Hippocampal formation (tissue), 2 donors: ENCODE data around the gene PPP2R2B.
A peak's percentile ranks its signal among the peaks of the same experiment; 100 is the strongest.

ENCODE experiments used
- DNase-seq, 2 donors: peaks; one replicate each; lab custom pipeline; 2025; lab: John Stamatoyannopoulos, UW

The PPP2R2B gene

DNA sequence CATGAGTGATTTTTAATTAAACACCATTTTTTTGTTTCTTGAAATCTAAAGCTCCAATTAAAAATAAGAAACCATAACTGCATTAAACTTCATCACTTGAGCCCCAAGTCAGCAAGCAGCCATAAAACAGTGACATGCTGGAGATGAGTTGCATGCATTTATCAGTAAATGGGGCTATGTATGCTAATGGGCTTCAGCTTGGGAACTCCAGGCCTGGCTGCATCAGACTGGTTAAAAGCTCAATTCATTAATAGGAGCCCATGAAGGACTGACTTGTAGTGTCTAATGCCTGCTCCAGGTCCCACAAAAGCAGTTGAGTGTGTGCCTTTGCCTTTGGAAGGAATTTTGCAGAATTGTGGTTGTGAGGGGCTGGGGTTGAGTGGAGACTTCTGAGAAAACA, 328.9 kb downstream of the PPP2R2B start:
- no peak for DNase-seq

DNA sequence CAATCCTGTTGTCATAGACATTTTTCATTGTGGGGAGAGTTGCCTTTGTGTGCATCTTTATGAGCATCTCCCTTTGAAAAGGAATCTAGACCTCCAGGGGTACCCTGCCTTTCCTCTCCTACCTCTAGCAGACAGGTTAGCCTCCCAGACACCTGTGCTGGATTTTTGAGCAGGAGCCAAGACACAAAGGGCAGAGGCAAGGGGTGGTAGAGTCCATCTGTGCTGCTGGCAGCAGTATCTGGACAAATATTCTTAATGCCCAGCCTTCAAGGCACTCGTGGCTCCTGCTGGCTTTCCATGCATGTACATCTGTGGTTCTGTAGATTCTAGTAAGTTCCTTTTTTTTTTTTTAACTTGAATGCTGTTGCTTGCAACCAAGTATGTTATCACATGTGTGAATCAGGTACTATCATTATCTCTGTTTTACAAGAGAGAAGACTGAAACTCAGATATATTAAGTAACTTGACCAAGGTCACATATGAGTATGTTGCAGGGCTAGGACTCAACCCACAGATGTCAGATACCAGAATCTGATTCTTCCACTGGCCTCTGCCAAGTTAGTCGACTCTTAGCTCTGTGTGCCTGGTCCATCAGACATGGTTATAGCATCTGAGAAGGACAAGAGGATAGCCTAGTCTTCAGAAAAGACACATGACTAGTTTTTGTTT, 329.6 kb downstream of the PPP2R2B start:
- no peak for DNase-seq

DNA sequence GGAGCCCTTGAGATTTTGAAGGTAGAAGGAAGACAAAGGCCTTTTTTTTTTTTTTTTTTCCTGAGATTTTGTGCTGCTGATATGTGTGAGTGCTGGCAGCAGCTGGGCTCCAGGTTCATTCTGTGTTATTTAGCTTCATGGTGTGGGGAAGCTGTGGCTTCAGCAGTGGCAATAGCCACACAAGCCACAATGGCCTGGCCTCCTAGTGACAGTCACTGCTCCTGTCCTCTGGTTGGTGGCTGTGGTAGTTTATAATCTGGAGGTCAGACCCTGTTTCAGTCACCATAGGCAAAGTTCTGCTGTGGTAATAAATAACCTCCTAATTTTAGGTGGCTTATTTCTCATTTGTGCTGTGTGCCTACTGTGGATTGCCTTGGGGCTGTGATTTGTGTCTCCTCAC, 334.3 kb downstream of the PPP2R2B start:
- no peak for DNase-seq

DNA sequence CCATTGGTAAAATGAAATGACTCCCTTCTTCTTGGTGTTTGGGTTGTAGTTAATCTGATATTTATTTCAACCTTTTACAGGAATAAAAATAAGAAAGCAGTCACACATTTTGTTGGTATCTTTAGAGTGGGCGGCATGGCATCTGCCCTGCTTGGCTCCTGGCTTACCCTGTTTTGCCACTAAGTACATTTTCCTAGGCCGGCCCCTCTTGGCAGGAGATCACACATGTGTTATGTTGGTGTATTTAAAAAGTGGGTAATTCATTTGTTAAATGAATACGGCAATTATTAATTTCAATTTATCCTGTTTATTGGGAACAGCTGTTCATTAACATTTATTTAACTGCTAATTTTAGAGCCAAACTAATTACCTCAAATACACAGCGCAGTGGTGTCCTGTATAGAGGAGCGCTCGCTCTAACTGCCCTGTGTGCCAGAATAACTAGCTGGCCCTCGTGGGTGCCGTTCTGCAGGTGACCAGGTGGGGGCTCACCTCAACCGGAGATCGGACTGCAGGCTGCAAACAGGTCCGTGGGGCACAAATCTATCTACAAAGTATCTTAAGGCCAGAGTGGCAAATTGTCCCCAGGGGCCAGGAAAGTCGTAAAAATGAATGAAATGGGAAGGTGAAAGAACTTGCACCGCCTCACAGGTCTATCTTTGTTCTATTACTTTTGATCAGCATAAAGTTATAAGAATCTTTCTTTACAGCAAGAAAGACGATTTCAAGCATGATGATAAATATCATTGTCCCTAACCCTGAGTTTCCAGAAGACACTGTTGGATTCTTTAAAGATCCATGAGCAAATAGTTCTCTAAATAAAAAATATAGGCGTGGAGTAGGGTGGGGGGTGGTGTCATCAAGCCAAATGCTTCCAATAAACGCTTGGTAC, 336.4 kb downstream of the PPP2R2B start:
- peak; percentile 67 to 69 for DNase-seq

DNA sequence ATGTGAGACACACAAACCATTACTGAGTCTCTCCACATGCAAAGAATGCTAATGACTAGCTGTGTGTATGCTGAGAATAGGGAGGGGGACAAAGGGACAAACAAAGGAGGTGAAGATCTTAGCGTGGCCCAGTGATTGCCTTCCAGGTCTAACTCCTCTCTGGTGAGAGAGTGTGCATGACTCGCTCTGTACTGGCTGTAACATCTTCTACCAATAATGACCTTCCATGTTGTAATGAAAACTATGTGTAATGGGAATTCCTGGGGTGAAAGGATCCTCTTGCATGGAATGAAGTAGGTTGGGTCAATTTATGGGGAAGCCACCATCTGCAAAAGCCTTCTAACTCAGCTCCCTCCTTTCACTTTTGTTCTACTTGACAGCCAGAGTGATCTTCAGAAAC, 338.1 kb downstream of the PPP2R2B start:
- no peak for DNase-seq

DNA sequence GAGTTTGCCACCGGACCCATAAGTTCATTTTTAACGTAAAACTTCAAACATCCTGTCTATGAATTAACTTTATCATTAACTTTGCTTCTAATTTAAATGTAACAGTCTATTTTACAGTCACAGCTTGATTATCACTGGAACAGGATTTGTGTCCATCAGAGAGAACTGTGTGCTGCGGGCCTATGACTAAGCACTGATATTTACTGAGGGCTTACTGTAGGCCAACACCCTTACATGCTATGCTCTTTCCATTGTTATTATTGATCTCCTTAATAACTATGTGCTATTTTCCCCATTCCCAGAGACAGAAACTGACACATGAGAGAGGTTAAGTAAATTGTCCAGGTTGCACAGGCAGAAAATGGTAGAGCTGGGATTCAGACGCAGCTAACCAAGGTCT, 338.6 kb downstream of the PPP2R2B start:
- DNase-seq = no peak

DNA sequence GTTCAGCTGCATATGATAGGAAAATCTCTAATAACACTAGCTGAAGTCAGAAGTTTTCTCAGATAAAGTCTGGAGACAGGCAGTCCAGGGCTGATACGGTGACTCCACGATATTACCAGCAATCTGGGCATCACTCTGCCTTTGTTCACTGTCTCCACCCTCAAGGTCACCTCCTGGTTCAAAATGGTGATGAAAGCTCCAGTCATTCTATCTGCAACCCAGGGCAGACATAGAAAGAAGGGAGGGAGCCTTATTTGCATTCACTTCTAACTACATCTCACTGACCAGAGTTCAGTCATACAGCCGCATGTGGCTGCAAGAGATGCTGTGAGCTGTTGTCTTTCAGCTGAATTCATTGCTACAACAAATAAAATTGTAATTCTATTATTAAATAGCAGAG, 340.1 kb downstream of the PPP2R2B start:
- no peak for DNase-seq

DNA sequence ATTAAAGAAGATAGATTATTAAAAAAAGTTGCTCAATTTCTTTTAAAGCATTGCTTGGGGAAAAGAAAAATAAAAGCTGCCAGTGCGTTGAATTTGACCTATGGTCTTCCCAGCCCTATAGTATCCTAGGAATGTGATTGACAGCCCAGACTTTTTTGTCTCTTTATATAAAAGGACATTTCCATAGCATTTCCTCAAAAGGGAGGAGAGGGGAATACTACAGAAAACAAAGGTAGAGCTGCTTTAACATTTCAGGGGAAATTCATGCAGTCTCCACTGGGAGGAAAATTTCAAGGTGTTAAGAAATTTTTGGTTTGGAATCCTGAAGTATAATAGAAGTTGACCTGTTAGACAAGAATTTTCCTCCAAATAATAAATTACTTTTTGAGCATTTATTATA, 344.7 kb downstream of the PPP2R2B start:
- no peak for DNase-seq

DNA sequence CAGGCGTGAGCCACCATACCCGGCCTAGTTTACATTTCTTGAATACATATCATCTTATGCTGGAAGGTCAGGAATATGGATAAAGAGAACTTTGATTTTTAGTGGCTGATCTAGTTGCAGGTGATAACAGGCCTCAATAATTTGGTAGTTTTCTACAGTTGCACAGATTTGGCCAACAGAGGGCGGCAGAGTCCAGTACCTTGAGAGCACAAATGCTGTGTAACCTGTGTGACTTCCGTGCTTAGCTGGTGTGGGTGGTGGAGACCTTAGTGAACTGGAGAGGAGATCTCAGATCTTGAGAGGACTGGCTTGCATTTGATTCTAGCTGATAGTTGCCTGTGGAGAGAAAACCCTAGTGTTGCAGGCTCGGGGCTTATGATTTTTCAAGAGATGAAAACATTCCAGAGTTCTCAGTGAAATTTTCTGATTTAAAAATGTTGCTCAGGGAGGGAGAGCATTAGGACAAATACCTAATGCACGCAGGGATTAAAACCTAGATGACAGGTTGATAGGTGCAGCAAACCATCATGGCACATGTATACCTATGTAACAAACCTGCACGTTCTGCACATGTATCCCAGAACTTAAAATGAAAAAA, 345.2 kb downstream of the PPP2R2B start:
- peak; percentile 30 to 55 for DNase-seq
